ENCODE data around the gene TRAFD1.
"Not testable (repeated sequence)": the region's sequence is repeated elsewhere in the genome, so short reads cannot be mapped to it uniquely, and the experiment has no call there.

Gene TRAFD1

GRCh38 chr12:112125250-112125999 is at the start of gene TRAFD1:
TSS of gene TRAFD1 (plus strand) at chr12:112125560. CDS start at chr12:112130523, 4,963 bp downstream.
- peak; percentile 97 for DNase-seq

GRCh38 chr12:112087055-112087850 is 38.1 kb upstream of the TRAFD1 start:
- DNase-seq, result no peak

GRCh38 chr12:112087851-112088250 is 37.5 kb upstream of the TRAFD1 start:
- no peak for DNase-seq

GRCh38 chr12:112091563-112091962 is 33.8 kb upstream of the TRAFD1 start:
- DNase-seq, result no peak

- no peak for DNase-seq
Observed at GRCh38 chr12:112096070-112096469, 29.3 kb upstream of the TRAFD1 start.

GRCh38 chr12:112096667-112097066 is 28.7 kb upstream of the TRAFD1 start:
- DNase-seq, result no peak

GRCh38 chr12:112097641-112098040 is 27.7 kb upstream of the TRAFD1 start:
- DNase-seq, result no peak

GRCh38 chr12:112100500-112100899 is 24.9 kb upstream of the TRAFD1 start:
- DNase-seq, result not testable (repeated sequence)

GRCh38 chr12:112102127-112102526 is 23.2 kb upstream of the TRAFD1 start:
- DNase-seq, result no peak

GRCh38 chr12:112102746-112103145 is 22.6 kb upstream of the TRAFD1 start:
- not testable (repeated sequence) for DNase-seq

GRCh38 chr12:112103758-112104503 is 21.4 kb upstream of the TRAFD1 start:
- no peak for DNase-seq

GRCh38 chr12:112105891-112106290 is 19.5 kb upstream of the TRAFD1 start:
- no peak for DNase-seq

- no peak for DNase-seq
Observed at GRCh38 chr12:112107306-112108201, 17.8 kb upstream of the TRAFD1 start.

- DNase-seq, result peak; percentile 71
Observed at GRCh38 chr12:112108202-112109079, 16.9 kb upstream of the TRAFD1 start, which contains the start of gene NAA25. TSS of gene NAA25 (minus strand) at chr12:112108783. CDS start at chr12:112108773, 10 bp downstream.

- not testable (repeated sequence) for DNase-seq
Observed at GRCh38 chr12:112110787-112111662, 14.3 kb upstream of the TRAFD1 start.

- DNase-seq, result no peak
Observed at GRCh38 chr12:112111931-112112330, 13.4 kb upstream of the TRAFD1 start.

- no peak for DNase-seq
Observed at GRCh38 chr12:112112409-112113133, 12.8 kb upstream of the TRAFD1 start.

- no peak for DNase-seq
Observed at GRCh38 chr12:112115259-112116045, 9.9 kb upstream of the TRAFD1 start.
